Activated CD4-positive, alpha-beta T cell treated with anti-CD3 and anti-CD28 coated beads, Interleukin-2, amount 10 ng/mL, durations not matched to agents 7 days and 5 days (primary cell): ENCODE measurements around the gene NELL1. TPM values are rescaled to one million over a fixed set of nuclear protein-coding genes. Genes with fewer than 3 reads are reported as not detected.

Source experiments
- CTCF ChIA-PET: fragments of 350-600 bp; sonication (Branson Sonifier 250); formaldehyde crosslinking; loops from one replicate; lab custom pipeline; 2021; ENCODE audit warnings: antibody characterized with exemption; lab: Charles Lee
- POLR2A ChIA-PET: fragments of 350-600 bp; sonication (Branson Sonifier 250); formaldehyde crosslinking; loops from one replicate; lab custom pipeline; 2021; ENCODE audit warnings: antibody characterized with exemption; lab: Charles Lee
- DNase-seq: peaks from one replicate; pipeline ENCODE4 v3.0.0-alpha.2; 2020
- H3K27ac Mint-ChIP-seq: one replicate; pipeline ENCODE4 v1.8.0; 2021; ENCODE audit warnings: mild to moderate bottlenecking, moderate library complexity, mixed read lengths
- H3K27me3 Mint-ChIP-seq: one replicate; pipeline ENCODE4 v1.8.0; 2021; ENCODE audit warnings: mixed read lengths
- H3K36me3 Mint-ChIP-seq: one replicate; pipeline ENCODE4 v1.8.0; 2021; ENCODE audit warnings: low read depth, mixed read lengths
- H3K4me1 Mint-ChIP-seq: one replicate; pipeline ENCODE4 v1.8.0; 2021; ENCODE audit warnings: mixed read lengths
- H3K4me3 Mint-ChIP-seq: one replicate; pipeline ENCODE4 v1.8.0; 2021; ENCODE audit warnings: mild to moderate bottlenecking, moderate library complexity, mixed read lengths
- H3K9me3 Mint-ChIP-seq: one replicate; pipeline ENCODE4 v1.8.0; 2021; ENCODE audit warnings: mixed read lengths
- total RNA-seq, 2 experiments: library from RNA; stranded (reverse); gene quantifications; one replicate each; pipeline ENCODE4 v1.2.3, GENCODE V29; 2021

Gene NELL1
- total RNA-seq, 2 experiments from 2014 or later = not detected

- no peaks in the 10 kb centered on the region for H3K27me3 Mint-ChIP-seq
- no peak for DNase-seq
- no peaks in the 10 kb centered on the region for H3K9me3 Mint-ChIP-seq
- H3K4me1 Mint-ChIP-seq = no peaks in the 10 kb centered on the region
- H3K4me3 Mint-ChIP-seq = no peak overlapping the region
- H3K36me3 Mint-ChIP-seq = no peaks in the 10 kb centered on the region
- ChIA-PET POLR2A (no interaction called here), CTCF (no interaction called here)
- no peak overlapping the region for H3K27ac Mint-ChIP-seq
These were observed 70.2 kb downstream of the NELL1 start for GRCh38 chr11:20739577-20739976.

- no peaks in the 10 kb centered on the region for H3K27me3 Mint-ChIP-seq
- CTCF ChIA-PET = no interaction called here
- H3K9me3 Mint-ChIP-seq = no peaks in the 10 kb centered on the region
- H3K36me3 Mint-ChIP-seq = no peaks in the 10 kb centered on the region
- POLR2A ChIA-PET = no interaction called here
- DNase-seq = no peak
- no peak overlapping the region for H3K4me3 Mint-ChIP-seq
- no peak overlapping the region for H3K27ac Mint-ChIP-seq
- no peaks in the 10 kb centered on the region for H3K4me1 Mint-ChIP-seq
These were observed 85.5 kb downstream of the NELL1 start for GRCh38 chr11:20754933-20755332.

GRCh38 chr11:20759541-20759940 lies 90.2 kb downstream of the NELL1 start:
- CTCF ChIA-PET = no interaction called here
- no peaks in the 10 kb centered on the region for H3K36me3 Mint-ChIP-seq
- H3K4me1 Mint-ChIP-seq = no peaks in the 10 kb centered on the region
- POLR2A ChIA-PET = no interaction called here
- H3K4me3 Mint-ChIP-seq = no peak overlapping the region
- no peak overlapping the region for H3K27ac Mint-ChIP-seq
- no peaks in the 10 kb centered on the region for H3K27me3 Mint-ChIP-seq
- DNase-seq = no peak
- H3K9me3 Mint-ChIP-seq = no peaks in the 10 kb centered on the region

GRCh38 chr11:20760811-20761210 lies 91.4 kb downstream of the NELL1 start:
- Mint-ChIP-seq H3K4me1 (no peaks in the 10 kb centered on the region), H3K9me3 (no peaks in the 10 kb centered on the region), H3K36me3 (no peaks in the 10 kb centered on the region), H3K4me3 (no peak overlapping the region), H3K27me3 (no peaks in the 10 kb centered on the region), H3K27ac (no peak overlapping the region)
- ChIA-PET CTCF (no interaction called here), POLR2A (no interaction called here)
- no peak for DNase-seq

GRCh38 chr11:20762116-20762844 lies 92.9 kb downstream of the NELL1 start:
- peaks cover 2% of the 10 kb centered on the region for H3K9me3 Mint-ChIP-seq
- no peak for DNase-seq
- no peak overlapping the region for H3K27ac Mint-ChIP-seq
- H3K36me3 Mint-ChIP-seq = no peaks in the 10 kb centered on the region
- H3K4me1 Mint-ChIP-seq = no peaks in the 10 kb centered on the region
- H3K27me3 Mint-ChIP-seq = no peaks in the 10 kb centered on the region
- ChIA-PET POLR2A (no interaction called here), CTCF (no interaction called here)
- no peak overlapping the region for H3K4me3 Mint-ChIP-seq

GRCh38 chr11:20762980-20763379 lies 93.6 kb downstream of the NELL1 start:
- H3K36me3 Mint-ChIP-seq = no peaks in the 10 kb centered on the region
- H3K4me3 Mint-ChIP-seq = no peak overlapping the region
- H3K27ac Mint-ChIP-seq = no peak overlapping the region
- DNase-seq = no peak
- no peaks in the 10 kb centered on the region for H3K4me1 Mint-ChIP-seq
- peaks cover 2% of the 10 kb centered on the region for H3K9me3 Mint-ChIP-seq
- ChIA-PET CTCF (no interaction called here), POLR2A (no interaction called here)
- no peaks in the 10 kb centered on the region for H3K27me3 Mint-ChIP-seq

GRCh38 chr11:20770414-20770946 lies 101.1 kb downstream of the NELL1 start:
- CTCF ChIA-PET = no interaction called here
- Mint-ChIP-seq H3K27me3 (no peaks in the 10 kb centered on the region), H3K4me1 (no peaks in the 10 kb centered on the region), H3K36me3 (no peaks in the 10 kb centered on the region), H3K9me3 (peaks cover 2% of the 10 kb centered on the region), H3K4me3 (no peak overlapping the region), H3K27ac (no peak overlapping the region)
- DNase-seq = no peak
- POLR2A ChIA-PET = no interaction called here

GRCh38 chr11:20771026-20771425 lies 101.6 kb downstream of the NELL1 start:
- ChIA-PET POLR2A (no interaction called here), CTCF (no interaction called here)
- Mint-ChIP-seq H3K9me3 (peaks cover 2% of the 10 kb centered on the region), H3K4me3 (no peak overlapping the region), H3K36me3 (no peaks in the 10 kb centered on the region), H3K27me3 (no peaks in the 10 kb centered on the region), H3K4me1 (no peaks in the 10 kb centered on the region), H3K27ac (no peak overlapping the region)
- no peak for DNase-seq

GRCh38 chr11:20771681-20772080 lies 102.3 kb downstream of the NELL1 start:
- no peak for DNase-seq
- Mint-ChIP-seq H3K36me3 (no peaks in the 10 kb centered on the region), H3K27ac (no peak overlapping the region), H3K4me1 (no peaks in the 10 kb centered on the region), H3K27me3 (no peaks in the 10 kb centered on the region), H3K9me3 (no peaks in the 10 kb centered on the region), H3K4me3 (no peak overlapping the region)
- ChIA-PET POLR2A (interaction anchor here (0.6 kb wide), 1 partner anchor 41 kb away, joined by 4 read pairs; no protein-coding TSS in a partner anchor), CTCF (interaction anchor here (0.8 kb wide), 1 partner anchor 20 kb away, joined by 3 read pairs; no protein-coding TSS in a partner anchor)

GRCh38 chr11:20775331-20775730 lies 105.9 kb downstream of the NELL1 start:
- H3K27ac Mint-ChIP-seq = no peak overlapping the region
- no peaks in the 10 kb centered on the region for H3K4me1 Mint-ChIP-seq
- no peaks in the 10 kb centered on the region for H3K27me3 Mint-ChIP-seq
- no peak for DNase-seq
- ChIA-PET POLR2A (no interaction called here), CTCF (no interaction called here)
- no peaks in the 10 kb centered on the region for H3K9me3 Mint-ChIP-seq
- no peaks in the 10 kb centered on the region for H3K36me3 Mint-ChIP-seq
- H3K4me3 Mint-ChIP-seq = no peak overlapping the region

- POLR2A ChIA-PET = no interaction called here
- H3K27me3 Mint-ChIP-seq = no peaks in the 10 kb centered on the region
- H3K9me3 Mint-ChIP-seq = peaks cover 4% of the 10 kb centered on the region
- CTCF ChIA-PET = no interaction called here
- no peaks in the 10 kb centered on the region for H3K36me3 Mint-ChIP-seq
- H3K4me1 Mint-ChIP-seq = no peaks in the 10 kb centered on the region
- DNase-seq = no peak
- no peak overlapping the region for H3K4me3 Mint-ChIP-seq
- H3K27ac Mint-ChIP-seq = no peak overlapping the region
These were observed 113.4 kb downstream of the NELL1 start for GRCh38 chr11:20782775-20783174.

GRCh38 chr11:20783220-20783619 lies 113.8 kb downstream of the NELL1 start:
- CTCF ChIA-PET = no interaction called here
- H3K9me3 Mint-ChIP-seq = peaks cover 4% of the 10 kb centered on the region
- POLR2A ChIA-PET = no interaction called here
- H3K27ac Mint-ChIP-seq = no peak overlapping the region
- no peaks in the 10 kb centered on the region for H3K27me3 Mint-ChIP-seq
- no peak overlapping the region for H3K4me3 Mint-ChIP-seq
- no peaks in the 10 kb centered on the region for H3K36me3 Mint-ChIP-seq
- DNase-seq = no peak
- no peaks in the 10 kb centered on the region for H3K4me1 Mint-ChIP-seq

- Mint-ChIP-seq H3K36me3 (no peaks in the 10 kb centered on the region), H3K27me3 (no peaks in the 10 kb centered on the region), H3K9me3 (no peaks in the 10 kb centered on the region), H3K4me1 (no peaks in the 10 kb centered on the region), H3K4me3 (no peak overlapping the region), H3K27ac (no peak overlapping the region)
- no peak for DNase-seq
- POLR2A ChIA-PET = no interaction called here
- CTCF ChIA-PET = interaction anchor here (1.0 kb wide), 1 partner anchor 19 kb away, joined by 3 read pairs; no protein-coding TSS in a partner anchor
These were observed 121.2 kb downstream of the NELL1 start for GRCh38 chr11:20790622-20791021.
